Posterior cingulate gyrus (tissue), 11 donors: ENCODE data around the gene COL15A1.
"Not testable (repeated sequence)": the region's sequence is repeated elsewhere in the genome, so short reads cannot be mapped to it uniquely, and the experiment has no call there.

ENCODE experiments used
- DNase-seq, 10 donors: peaks; one replicate each; pipeline versions ENCODE4 v3.0.0 to v3.0.0-alpha.2; 2020 to 2021; ENCODE audit warnings: mixed read lengths in 3 of 10
- intact Hi-C: fragments of 100-400 bp; cut with DNase I; formaldehyde crosslinking; loops from one replicate; pipeline ENCODE4 v1.15.1; 2023

The COL15A1 gene

GRCh38 chr9:98943682-98944056 is at the start of gene COL15A1:
Gene COL15A1, plus strand, starts transcription at chr9:98943907. Its CDS starts 155 bp downstream, at chr9:98944062.
- DNase-seq, result peak in 1 of 10 donors; percentile 72
- intact Hi-C loops, result no loop called here

GRCh38 chr9:98894171-98894570 is 49.5 kb upstream of the COL15A1 start:
- DNase-seq, result no peak
- intact Hi-C loops, result no loop called here

DNA sequence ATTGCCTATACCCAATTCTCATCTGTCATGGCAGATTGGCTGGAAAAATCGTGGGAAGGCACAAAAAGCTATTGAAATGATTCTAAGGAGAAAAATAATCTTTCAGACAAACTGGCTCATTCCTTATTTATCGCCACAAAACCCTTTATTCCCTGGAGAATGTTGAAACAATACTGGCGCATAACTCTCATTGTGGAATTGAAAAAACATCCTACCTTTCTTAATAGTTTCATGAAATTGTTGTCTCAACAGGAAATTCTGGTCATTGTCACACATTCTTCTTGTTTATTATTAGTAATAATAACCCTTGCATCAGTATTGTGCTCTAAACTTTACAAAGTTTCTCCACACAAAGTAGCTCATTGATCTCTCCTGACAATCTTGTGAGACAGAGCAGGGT is 48.9 kb upstream of the COL15A1 start:
- DNase-seq, result no peak
- intact Hi-C loops, result no loop called here

DNA sequence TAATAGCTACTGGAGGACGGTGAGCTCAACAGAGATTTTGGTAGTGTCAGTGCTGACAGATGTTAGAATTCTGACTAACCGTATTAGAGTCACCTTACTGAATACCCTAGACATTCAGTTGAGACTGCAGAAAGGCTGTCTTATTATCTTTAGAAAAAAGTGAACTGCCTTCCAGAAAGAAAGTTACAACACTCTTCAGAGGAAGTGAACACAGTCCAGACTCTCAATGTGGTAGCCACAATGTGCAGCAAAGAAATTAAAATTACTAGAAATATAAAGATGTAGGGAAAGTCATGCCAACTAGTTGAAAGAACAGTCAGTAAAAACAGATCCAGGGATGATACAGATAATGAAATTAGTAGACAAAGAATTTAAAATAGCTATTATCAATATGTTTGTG is 47.1 kb upstream of the COL15A1 start:
- intact Hi-C loops, result no loop called here
- no peak for DNase-seq

DNA sequence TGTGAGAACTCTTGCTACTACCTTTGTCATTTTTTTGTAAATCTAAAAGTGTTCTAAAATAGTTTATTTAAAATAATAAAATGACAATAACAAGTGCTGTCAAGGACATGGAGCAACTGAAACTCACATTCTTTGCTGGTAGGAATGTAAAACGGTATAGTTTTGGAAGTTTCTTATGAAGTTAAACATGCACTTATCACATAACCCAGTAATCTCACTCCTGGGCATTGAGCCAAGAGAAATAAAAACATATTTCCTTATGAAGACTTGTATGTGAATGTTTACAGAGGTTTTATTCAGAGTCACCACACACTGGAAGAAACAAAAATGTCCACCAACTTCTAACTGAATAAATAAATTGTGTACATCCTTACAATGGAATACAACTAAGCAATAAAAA is 46.0 kb upstream of the COL15A1 start:
- no peak for DNase-seq
- intact Hi-C loops, result no loop called here

- intact Hi-C loops, result loop anchor here (1.0 kb wide), 1 partner anchor 30 kb away; no protein-coding TSS in a partner anchor
- DNase-seq, result no peak
Observed at GRCh38 chr9:98899408-98900056, 44.2 kb upstream of the COL15A1 start.

DNA sequence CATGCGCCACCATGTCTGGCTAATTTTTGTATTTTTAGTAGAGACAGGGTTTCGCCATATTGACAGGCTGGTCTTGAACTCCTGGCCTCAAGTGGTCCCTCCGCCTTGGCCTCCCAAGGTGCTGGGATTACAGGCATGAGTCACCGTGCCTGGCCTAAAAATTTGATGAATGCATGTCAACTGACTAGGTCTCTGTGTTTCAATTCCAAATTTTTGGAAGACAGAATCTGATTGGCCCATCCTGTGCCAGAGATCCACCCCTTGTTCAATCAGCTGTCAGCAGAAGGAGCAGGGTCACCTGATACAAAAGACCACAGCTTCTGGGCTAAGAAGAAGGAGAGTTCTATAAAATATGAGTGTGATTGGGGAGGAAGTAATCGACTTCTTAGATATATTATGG is 43.5 kb upstream of the COL15A1 start:
- intact Hi-C loops, result no loop called here
- DNase-seq, result no peak

GRCh38 chr9:98900725-98901124 is 43.0 kb upstream of the COL15A1 start:
- intact Hi-C loops, result no loop called here
- DNase-seq, result no peak

DNA sequence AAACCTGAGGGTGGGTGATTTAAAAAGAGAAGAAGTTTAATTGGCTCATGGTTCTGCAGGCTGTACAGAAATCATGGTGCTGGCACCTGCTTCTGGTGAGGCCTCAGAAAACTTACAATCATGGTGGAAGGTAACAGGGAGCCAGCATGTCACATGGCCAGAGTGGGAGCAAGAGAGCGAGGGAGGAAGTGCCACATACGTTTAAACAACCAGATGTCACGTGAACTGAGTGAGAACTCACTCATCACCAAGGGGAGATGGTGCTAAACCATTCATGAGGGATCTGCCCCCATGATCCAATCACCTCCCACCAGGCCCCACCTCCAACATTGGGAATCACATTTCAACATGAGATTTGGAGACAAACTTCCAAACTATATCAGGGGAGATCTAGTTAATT is 41.9 kb upstream of the COL15A1 start:
- DNase-seq, intact Hi-C loops: not testable (repeated sequence)

DNA sequence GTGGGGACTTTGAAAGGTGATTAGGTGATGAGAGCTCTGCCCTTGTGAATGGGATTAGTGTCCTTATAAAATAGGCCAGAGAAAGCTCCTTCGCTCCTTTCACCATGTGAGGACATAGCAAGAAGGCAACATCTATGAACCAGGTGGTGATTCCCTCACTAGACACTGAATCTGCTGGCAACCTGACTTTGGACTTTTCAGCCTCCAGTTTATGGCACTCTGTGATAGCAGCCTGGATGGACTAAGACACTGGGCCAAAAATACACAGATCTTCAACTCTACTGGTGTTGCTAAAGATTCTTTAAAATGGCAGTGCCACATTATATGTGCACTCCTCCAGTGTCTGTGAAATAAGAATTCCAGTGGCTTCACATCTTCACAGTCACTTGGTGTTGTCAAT is 41.2 kb upstream of the COL15A1 start:
- intact Hi-C loops, result no loop called here

DNA sequence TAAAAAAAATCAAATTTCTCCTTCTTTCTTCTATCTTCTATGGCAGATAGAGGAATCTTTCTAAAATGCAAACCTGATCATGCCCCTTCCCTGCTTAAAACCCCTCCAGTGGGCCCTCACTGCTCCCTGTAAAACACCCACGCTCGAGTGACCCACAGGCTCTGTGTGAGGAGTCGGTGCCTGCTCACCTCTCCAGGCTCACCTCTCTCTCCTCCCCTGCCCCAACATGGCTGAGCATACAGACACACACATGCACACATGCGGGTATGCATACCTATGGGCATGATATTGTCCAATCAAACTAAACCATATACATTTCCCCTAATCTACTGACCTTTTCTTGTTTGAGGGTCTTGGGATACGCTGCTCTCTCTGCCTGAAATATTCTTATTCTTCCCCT is 40.8 kb upstream of the COL15A1 start:
- no peak for DNase-seq
- intact Hi-C loops, result no loop called here

More for the DNA sequence above, 41.2 kb upstream of the COL15A1 start:
- DNase-seq, result no peak

DNA sequence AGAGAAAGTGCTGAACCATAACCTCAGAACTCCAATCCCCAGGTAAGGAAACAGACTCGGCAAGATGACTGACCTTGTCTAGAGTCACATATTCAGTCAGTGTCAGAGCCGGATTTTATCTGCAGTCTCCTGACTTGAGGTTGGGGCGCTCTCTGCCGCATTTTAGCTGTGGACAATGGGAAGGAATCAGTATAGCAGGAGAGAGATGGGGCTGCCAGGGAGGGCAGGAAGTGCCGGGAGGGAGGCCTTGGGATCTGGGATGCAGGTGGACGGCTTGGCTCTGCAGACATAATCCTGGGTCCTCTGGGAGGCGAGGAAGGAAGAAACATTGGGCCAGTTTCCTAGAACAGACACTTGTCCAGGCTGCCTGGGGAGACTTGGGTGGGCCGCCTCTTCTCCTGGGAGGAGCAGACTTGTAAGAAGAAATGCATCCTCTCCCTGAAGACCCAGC is 39.7 kb upstream of the COL15A1 start:
- no peak for DNase-seq
- intact Hi-C loops, result no loop called here

DNA sequence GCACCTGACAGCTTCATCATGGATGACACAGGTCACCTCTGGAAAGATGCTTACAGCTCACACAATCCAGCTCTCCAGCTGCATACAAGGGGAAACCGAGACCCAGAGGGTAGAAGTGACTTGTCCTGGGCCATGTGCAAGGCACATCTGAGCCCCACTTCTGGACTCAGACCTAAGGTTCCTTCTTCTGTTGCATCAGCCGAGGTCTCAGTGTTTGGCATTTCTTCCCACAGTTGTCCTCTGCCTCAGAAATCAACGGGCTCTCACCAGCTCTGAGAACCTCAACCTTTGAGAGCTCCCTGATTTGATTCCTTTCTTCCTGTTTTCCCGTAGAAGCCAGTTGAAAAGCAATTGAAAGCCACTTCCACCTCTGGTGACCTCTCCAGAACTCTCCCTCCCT is 38.7 kb upstream of the COL15A1 start:
- intact Hi-C loops, result no loop called here
- no peak for DNase-seq

GRCh38 chr9:98906273-98907040 is 37.2 kb upstream of the COL15A1 start:
- no peak for DNase-seq
- intact Hi-C loops, result no loop called here

- intact Hi-C loops, result no loop called here
- DNase-seq, result no peak
Observed at GRCh38 chr9:98907055-98907454, 36.7 kb upstream of the COL15A1 start.

GRCh38 chr9:98908897-98909634 is 34.6 kb upstream of the COL15A1 start:
- intact Hi-C loops, result no loop called here
- DNase-seq, result no peak

GRCh38 chr9:98909935-98910334 is 33.8 kb upstream of the COL15A1 start:
- no peak for DNase-seq
- intact Hi-C loops, result no loop called here

- no peak for DNase-seq
- intact Hi-C loops, result no loop called here
Observed at GRCh38 chr9:98911042-98911441, 32.7 kb upstream of the COL15A1 start.

- DNase-seq, intact Hi-C loops: not testable (repeated sequence)
Observed at GRCh38 chr9:98911738-98912137, 32.0 kb upstream of the COL15A1 start.

DNA sequence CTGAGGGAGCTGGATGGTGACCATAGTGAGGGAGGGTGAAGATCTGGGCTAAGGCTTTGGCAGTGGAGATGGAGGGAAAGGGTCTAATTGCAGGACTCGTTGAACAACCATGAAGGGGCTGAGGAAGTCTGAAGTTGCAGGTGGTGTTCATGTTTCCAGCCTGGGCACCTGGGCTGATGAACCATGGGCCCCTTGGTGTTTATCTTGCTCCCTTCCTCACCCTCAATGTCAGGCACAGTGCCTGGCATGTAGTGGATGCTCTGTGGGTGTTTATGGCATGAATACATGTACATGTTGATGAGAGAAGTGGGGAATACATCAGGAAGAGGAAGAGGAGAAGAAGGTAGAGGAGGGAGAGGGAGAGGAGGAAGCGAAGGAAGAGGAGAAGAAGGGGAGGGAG is 31.3 kb upstream of the COL15A1 start:
- intact Hi-C loops, result no loop called here
- no peak for DNase-seq

DNA sequence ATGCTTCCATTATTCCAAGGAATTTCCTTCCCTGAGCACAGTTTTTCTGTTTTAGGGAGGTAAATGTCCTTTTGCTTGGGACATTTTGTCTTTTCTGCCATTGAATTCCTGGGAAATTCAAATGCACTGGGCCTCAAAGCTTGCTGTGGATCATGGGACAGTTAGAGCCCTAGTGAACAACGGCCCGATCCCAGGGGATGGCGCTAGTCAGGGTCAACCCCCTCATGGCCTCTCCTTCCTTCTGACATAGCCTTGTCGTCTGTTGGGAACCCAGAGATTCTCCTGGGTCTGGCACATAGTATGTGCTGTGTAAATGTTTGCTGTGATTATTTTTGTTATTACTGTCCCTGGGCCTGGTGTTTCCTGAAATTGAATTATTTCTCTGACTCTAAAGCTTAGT is 30.7 kb upstream of the COL15A1 start:
- no peak for DNase-seq
- intact Hi-C loops, result no loop called here
